ENCODE results near the gene LRCH4. TPM values are rescaled to one million over a fixed set of nuclear protein-coding genes. Genes with fewer than 3 reads are reported as not detected.

The LRCH4 gene
- total and polyA plus RNA-seq, 9 of the 15 experiments (the other 6 are each of a cell fraction or from before 2014, with no cell fraction given): 0.06 to 63.3 (median 15.0) TPM

DNA sequence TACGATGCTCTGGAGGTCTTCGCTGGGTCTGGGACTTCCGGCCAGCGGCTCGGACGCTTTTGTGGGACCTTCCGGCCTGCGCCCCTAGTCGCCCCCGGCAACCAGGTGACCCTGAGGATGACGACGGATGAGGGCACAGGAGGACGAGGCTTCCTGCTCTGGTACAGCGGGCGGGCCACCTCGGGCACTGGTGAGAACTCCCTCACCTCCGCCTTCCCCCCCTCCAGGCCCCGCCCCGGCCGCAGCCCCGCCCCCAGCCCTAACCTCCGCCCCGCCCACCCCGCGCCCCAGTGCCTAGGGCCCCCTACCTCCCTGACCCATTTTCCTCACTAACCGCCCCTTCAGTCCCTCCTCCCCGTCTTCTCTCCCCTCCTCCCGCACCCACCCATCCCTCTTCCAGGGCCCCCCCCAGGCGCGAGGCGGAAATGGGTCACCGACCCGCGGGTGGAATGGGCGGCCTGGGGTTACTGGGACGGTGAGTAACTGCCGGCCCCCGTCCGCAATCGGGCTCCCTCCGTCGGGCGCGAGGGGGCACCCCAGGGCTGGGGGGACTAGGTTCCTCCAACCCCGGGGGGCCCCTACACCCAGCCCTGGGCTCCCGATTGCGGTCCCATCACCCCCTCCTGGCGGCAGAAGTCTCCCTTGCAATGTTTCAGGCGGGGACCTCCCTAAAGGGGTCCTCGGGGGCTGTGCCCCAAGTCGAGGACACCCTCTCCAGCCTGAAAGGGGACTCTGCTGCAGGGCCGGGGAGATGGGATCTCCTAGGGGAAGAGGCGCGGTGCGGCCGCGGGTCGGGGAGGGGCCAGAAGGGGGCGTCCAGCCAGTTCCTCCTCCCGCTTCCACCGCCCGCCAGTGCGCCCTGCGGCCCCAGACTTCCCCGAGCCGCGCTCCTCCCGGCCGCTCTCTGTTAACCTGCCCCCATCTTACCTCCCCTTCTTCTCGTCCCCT, 18.4 kb upstream of the LRCH4 start (continued):
- TF ChIP-seq FOXP1 (CRISPR knock-in tag; IDR thresholded peaks at IDR 0.05) (peak; percentile 58; the same call in 1 of the 2 replicates), STAT5A (IDR thresholded peaks at IDR 0.05; ENCODE audit: borderline replicate concordance, low read length) (no peak; the same call in 1 of the 2 replicates), FUS (optimal IDR thresholded peaks at IDR 0.05; ENCODE audit: low read depth, low read length) (no peak), ELF1 (tag; IDR thresholded peaks at IDR 0.05) (peak; percentile 69; the same call in 1 of the 2 replicates), ZNF740 (CRISPR knock-in tag; IDR thresholded peaks at IDR 0.05) (peak; percentile 89), ZNF740 (tag; IDR thresholded peaks at IDR 0.05) (peak in 1 of 2 experiments; percentile 80; a peak in 2 of 4 replicates), CBX2 (IDR thresholded peaks at IDR 0.05; ENCODE audit: insufficient read depth, low read length, poor library complexity, severe bottlenecking) (no peak), ATF4 (CRISPR knock-in tag; IDR thresholded peaks at IDR 0.05) (no peak), ATF1 (CRISPR knock-in tag; IDR thresholded peaks at IDR 0.05) (no peak), ATF1 (tag; IDR thresholded peaks at IDR 0.05) (peak; percentile 52; the same call in 1 of the 2 replicates), BHLHE40 (IDR thresholded peaks at IDR 0.05; ENCODE audit: low read length) (0 out of 2 replicates have a peak, but pooled peaks have one; percentile 15), ARHGAP35 (IDR thresholded peaks at IDR 0.05; ENCODE audit: partially characterized antibody) (no peak), LARP7 (IDR thresholded peaks at IDR 0.05) (no peak), MTA2 (IDR thresholded peaks at IDR 0.05; ENCODE audit: low read depth) (peak; percentile 29; the same call in 1 of the 2 replicates), FOXA3 (CRISPR knock-in tag; conservative IDR thresholded peaks at IDR 0.05 in 1 of 2, IDR thresholded peaks at IDR 0.05 in 1 of 2) (peak in 1 of 2 experiments; percentile 76; a peak in 1 of 4 replicates), TFAP4 (CRISPR knock-in tag; IDR thresholded peaks at IDR 0.05; ENCODE audit: borderline replicate concordance) (peak; percentile 71; the same call in 1 of the 2 replicates), ZNF764 (CRISPR knock-in tag; IDR thresholded peaks at IDR 0.05; ENCODE audit: low read depth) (0 out of 2 replicates have a peak, but pooled peaks have one; percentile 60), BCL6 (CRISPR knock-in tag; IDR thresholded peaks at IDR 0.05) (no peak)
- TF ChIP-seq, protein P1, sequence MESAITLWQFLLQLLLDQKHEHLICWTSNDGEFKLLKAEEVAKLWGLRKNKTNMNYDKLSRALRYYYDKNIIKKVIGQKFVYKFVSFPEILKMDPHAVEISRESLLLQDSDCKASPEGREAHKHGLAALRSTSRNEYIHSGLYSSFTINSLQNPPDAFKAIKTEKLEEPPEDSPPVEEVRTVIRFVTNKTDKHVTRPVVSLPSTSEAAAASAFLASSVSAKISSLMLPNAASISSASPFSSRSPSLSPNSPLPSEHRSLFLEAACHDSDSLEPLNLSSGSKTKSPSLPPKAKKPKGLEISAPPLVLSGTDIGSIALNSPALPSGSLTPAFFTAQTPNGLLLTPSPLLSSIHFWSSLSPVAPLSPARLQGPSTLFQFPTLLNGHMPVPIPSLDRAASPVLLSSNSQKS (CRISPR knock-in tag; IDR thresholded peaks at IDR 0.05): no peak
- TF ChIP-seq, protein P2, sequence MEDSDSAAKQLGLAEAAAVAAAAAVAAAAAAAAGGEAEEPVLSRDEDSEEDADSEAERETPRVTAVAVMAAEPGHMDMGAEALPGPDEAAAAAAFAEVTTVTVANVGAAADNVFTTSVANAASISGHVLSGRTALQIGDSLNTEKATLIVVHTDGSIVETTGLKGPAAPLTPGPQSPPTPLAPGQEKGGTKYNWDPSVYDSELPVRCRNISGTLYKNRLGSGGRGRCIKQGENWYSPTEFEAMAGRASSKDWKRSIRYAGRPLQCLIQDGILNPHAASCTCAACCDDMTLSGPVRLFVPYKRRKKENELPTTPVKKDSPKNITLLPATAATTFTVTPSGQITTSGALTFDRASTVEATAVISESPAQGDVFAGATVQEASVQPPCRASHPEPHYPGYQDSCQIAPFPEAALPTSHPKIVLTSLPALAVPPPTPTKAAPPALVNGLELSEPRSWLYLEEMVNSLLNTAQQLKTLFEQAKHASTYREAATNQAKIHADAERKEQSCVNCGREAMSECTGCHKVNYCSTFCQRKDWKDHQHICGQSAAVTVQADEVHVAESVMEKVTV (CRISPR knock-in tag; IDR thresholded peaks at IDR 0.05): 0 out of 2 replicates have a peak, but pooled peaks have one; percentile 35
- TF ChIP-seq, protein P3, sequence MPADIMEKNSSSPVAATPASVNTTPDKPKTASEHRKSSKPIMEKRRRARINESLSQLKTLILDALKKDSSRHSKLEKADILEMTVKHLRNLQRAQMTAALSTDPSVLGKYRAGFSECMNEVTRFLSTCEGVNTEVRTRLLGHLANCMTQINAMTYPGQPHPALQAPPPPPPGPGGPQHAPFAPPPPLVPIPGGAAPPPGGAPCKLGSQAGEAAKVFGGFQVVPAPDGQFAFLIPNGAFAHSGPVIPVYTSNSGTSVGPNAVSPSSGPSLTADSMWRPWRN (IDR thresholded peaks at IDR 0.05; ENCODE audit: low read depth): 0 out of 2 replicates have a peak, but pooled peaks have one; percentile 48

Data from K562 (cell line).